Activated CD4-positive, alpha-beta T cell treated with anti-CD3 and anti-CD28 coated beads for 36 hours (primary cell): ENCODE data around the gene COL6A2. TPM values are rescaled to one million over a fixed set of nuclear protein-coding genes. Genes with fewer than 3 reads are reported as not detected.
"Not testable (repeated sequence)": the region's sequence is repeated elsewhere in the genome, so short reads cannot be mapped to it uniquely, and the experiment has no call there.

Experiments
- ATAC-seq: fragments of 200-7000 bp; cut with Tn5 transposase; one replicate; pipeline ENCODE4 v1.10.0; 2021; ENCODE audit warnings: mild to moderate bottlenecking, moderate library complexity
- CTCF ChIA-PET: fragments of 350-600 bp; sonication (Branson Sonifier 250); formaldehyde crosslinking; loops from one replicate; lab custom pipeline; 2021; ENCODE audit warnings: antibody characterized with exemption; lab: Charles Lee
- POLR2A ChIA-PET: fragments of 350-600 bp; sonication (Branson Sonifier 250); formaldehyde crosslinking; loops from one replicate; lab custom pipeline; 2021; ENCODE audit warnings: antibody characterized with exemption, inconsistent platforms; lab: Charles Lee
- DNase-seq: peaks from one replicate; pipeline ENCODE4 v3.0.0-alpha.2; 2020
- H3K27ac Mint-ChIP-seq: one replicate; pipeline ENCODE4 v1.8.0; 2021; ENCODE audit warnings: mixed read lengths
- H3K27me3 Mint-ChIP-seq: one replicate; pipeline ENCODE4 v1.8.0; 2021; ENCODE audit warnings: mixed read lengths
- H3K36me3 Mint-ChIP-seq: one replicate; pipeline ENCODE4 v1.8.0; 2021; ENCODE audit warnings: low read depth, mixed read lengths
- H3K4me1 Mint-ChIP-seq: one replicate; pipeline ENCODE4 v1.8.0; 2021; ENCODE audit warnings: mixed read lengths
- H3K4me3 Mint-ChIP-seq: one replicate; pipeline ENCODE4 v1.8.0; 2021; ENCODE audit warnings: mild to moderate bottlenecking, moderate library complexity, mixed read lengths
- H3K9me3 Mint-ChIP-seq: one replicate; pipeline ENCODE4 v1.8.0; 2021; ENCODE audit warnings: low read depth, mixed read lengths
- intact Hi-C, 2 experiments: fragments of 100-400 bp; cut with DNase I in 1 of 2; cut with micrococcal nuclease in 1 of 2; formaldehyde crosslinking; loops; one replicate each; pipeline versions ENCODE4 v1.14.2 to v1.15.1; 2022 to 2024; cut with DNase I, micrococcal nuclease
- total RNA-seq, 2 experiments: library from RNA; stranded (reverse); gene quantifications; one replicate each; pipeline ENCODE4 v1.2.3, GENCODE V29; 2021

COL6A2 gene
- total RNA-seq, 2 experiments from 2014 or later, result 3.3 to 3.4 TPM

GRCh38 chr21:46069719-46070279 is 28.1 kb upstream of the COL6A2 start:
- Mint-ChIP-seq H3K9me3 (peaks cover 2% of the 10 kb centered on the region), H3K27me3 (peaks cover 7% of the 10 kb centered on the region), H3K27ac (no peak overlapping the region), H3K36me3 (no peaks in the 10 kb centered on the region), H3K4me1 (peaks cover 4% of the 10 kb centered on the region), H3K4me3 (no peak overlapping the region)
- ATAC-seq (no peak), DNase-seq (no peak)
- POLR2A ChIA-PET, result no interaction called here
- CTCF ChIA-PET, result no interaction called here
- intact Hi-C loops, result no loop called here

- Mint-ChIP-seq H3K4me3 (no peak overlapping the region), H3K27ac (no peak overlapping the region), H3K4me1 (no peaks in the 10 kb centered on the region), H3K36me3 (no peaks in the 10 kb centered on the region), H3K27me3 (peaks cover 4% of the 10 kb centered on the region), H3K9me3 (peaks cover 2% of the 10 kb centered on the region)
- CTCF ChIA-PET, result no interaction called here
- POLR2A ChIA-PET, result no interaction called here
- intact Hi-C loops, result no loop called here
- ATAC-seq (no peak), DNase-seq (no peak)
Observed at GRCh38 chr21:46071082-46071481, 26.8 kb upstream of the COL6A2 start.

- H3K4me3 Mint-ChIP-seq, CTCF ChIA-PET, H3K27ac Mint-ChIP-seq, H3K27me3 Mint-ChIP-seq, ATAC-seq, H3K36me3 Mint-ChIP-seq, DNase-seq, POLR2A ChIA-PET, H3K4me1 Mint-ChIP-seq, intact Hi-C loops, H3K9me3 Mint-ChIP-seq: not testable (repeated sequence)
Observed at GRCh38 chr21:46076724-46077123, 21.2 kb upstream of the COL6A2 start.

- intact Hi-C loops, result no loop called here
- Mint-ChIP-seq H3K27ac (no peak overlapping the region), H3K27me3 (no peaks in the 10 kb centered on the region), H3K4me3 (no peak overlapping the region), H3K9me3 (no peaks in the 10 kb centered on the region), H3K36me3 (no peaks in the 10 kb centered on the region), H3K4me1 (no peaks in the 10 kb centered on the region)
- CTCF ChIA-PET, result interaction anchor here (0.6 kb wide), 1 partner anchor 16 kb away, joined by 3 read pairs; no protein-coding TSS in a partner anchor
- POLR2A ChIA-PET, result no interaction called here
- ATAC-seq (no peak), DNase-seq (no peak)
Observed at GRCh38 chr21:46077674-46078101, 20.2 kb upstream of the COL6A2 start.

- intact Hi-C loops, result no loop called here
- Mint-ChIP-seq H3K4me1 (no peaks in the 10 kb centered on the region), H3K4me3 (no peak overlapping the region), H3K9me3 (no peaks in the 10 kb centered on the region), H3K27ac (no peak overlapping the region), H3K27me3 (no peaks in the 10 kb centered on the region), H3K36me3 (no peaks in the 10 kb centered on the region)
- no peak for ATAC-seq
- CTCF ChIA-PET, result interaction anchor here (0.6 kb wide), 1 partner anchor 17 kb away, joined by 3 read pairs; no protein-coding TSS in a partner anchor
- POLR2A ChIA-PET, result no interaction called here
- no peak for DNase-seq
Observed at GRCh38 chr21:46078322-46078977, 19.5 kb upstream of the COL6A2 start.

- no peak for ATAC-seq
- Mint-ChIP-seq H3K36me3 (no peaks in the 10 kb centered on the region), H3K27ac (no peak overlapping the region), H3K9me3 (no peaks in the 10 kb centered on the region), H3K4me1 (no peaks in the 10 kb centered on the region), H3K4me3 (no peak overlapping the region), H3K27me3 (no peaks in the 10 kb centered on the region)
- POLR2A ChIA-PET, result no interaction called here
- CTCF ChIA-PET, result no interaction called here
- DNase-seq, result no peak
- intact Hi-C loops, result no loop called here
Observed at GRCh38 chr21:46078978-46079351, 18.9 kb upstream of the COL6A2 start.

- no peaks in the 10 kb centered on the region for H3K4me1 Mint-ChIP-seq
- intact Hi-C loops, result no loop called here
- no peaks in the 10 kb centered on the region for H3K27me3 Mint-ChIP-seq
- ChIA-PET POLR2A (no interaction called here), CTCF (no interaction called here)
- no peaks in the 10 kb centered on the region for H3K9me3 Mint-ChIP-seq
- ATAC-seq (no peak), DNase-seq (no peak)
- no peak overlapping the region for H3K4me3 Mint-ChIP-seq
- H3K27ac Mint-ChIP-seq, result no peak overlapping the region
- no peaks in the 10 kb centered on the region for H3K36me3 Mint-ChIP-seq
Observed at GRCh38 chr21:46079352-46080170, 18.4 kb upstream of the COL6A2 start.

GRCh38 chr21:46080171-46081021 is 17.5 kb upstream of the COL6A2 start:
- intact Hi-C loops, result no loop called here
- Mint-ChIP-seq H3K27me3 (no peaks in the 10 kb centered on the region), H3K36me3 (no peaks in the 10 kb centered on the region), H3K4me1 (no peaks in the 10 kb centered on the region), H3K9me3 (no peaks in the 10 kb centered on the region), H3K4me3 (no peak overlapping the region), H3K27ac (no peak overlapping the region)
- no peak for DNase-seq
- ChIA-PET POLR2A (no interaction called here), CTCF (no interaction called here)
- ATAC-seq, result no peak

- Mint-ChIP-seq H3K27ac (no peak overlapping the region), H3K36me3 (no peaks in the 10 kb centered on the region), H3K27me3 (no peaks in the 10 kb centered on the region), H3K4me3 (no peak overlapping the region), H3K4me1 (no peaks in the 10 kb centered on the region), H3K9me3 (peaks cover 3% of the 10 kb centered on the region)
- DNase-seq (no peak), ATAC-seq (no peak)
- intact Hi-C loops, result no loop called here
- POLR2A ChIA-PET, result no interaction called here
- CTCF ChIA-PET, result no interaction called here
Observed at GRCh38 chr21:46081022-46081861, 16.7 kb upstream of the COL6A2 start.

- intact Hi-C loops, result no loop called here
- no peaks in the 10 kb centered on the region for H3K4me1 Mint-ChIP-seq
- ChIA-PET CTCF (no interaction called here), POLR2A (no interaction called here)
- H3K27ac Mint-ChIP-seq, result no peak overlapping the region
- no peak overlapping the region for H3K4me3 Mint-ChIP-seq
- DNase-seq, result no peak
- peaks cover 7% of the 10 kb centered on the region for H3K9me3 Mint-ChIP-seq
- no peak for ATAC-seq
- H3K27me3 Mint-ChIP-seq, result peaks cover 3% of the 10 kb centered on the region
- H3K36me3 Mint-ChIP-seq, result no peaks in the 10 kb centered on the region
Observed at GRCh38 chr21:46081862-46082712, 15.8 kb upstream of the COL6A2 start.
